MCF 10A (cell line): ENCODE data around the gene NFIB. TPM values are rescaled to one million over a fixed set of nuclear protein-coding genes. Genes with fewer than 3 reads are reported as not detected.

Source experiments
- BruUV-seq: library from RNA; stranded (reverse); fragments of 400-500 nt; replicated peaks from 2 replicates; lab custom pipeline; 2021; lab: Mats Ljungman, UMichigan
- CTCF ChIA-PET: fragments of 300-600 bp; sonication (Branson Sonifier 250); formaldehyde crosslinking; extraction: SDS; loops from one replicate; lab custom pipeline; 2021; ENCODE audit warnings: antibody characterized with exemption, inconsistent platforms; lab: Yijun Ruan, JAX
- POLR2A ChIA-PET: fragments of 300-600, 350-650 bp; sonication (Branson Sonifier 250); formaldehyde crosslinking; extraction: SDS; loops from one replicate; lab custom pipeline; 2020; ENCODE audit warnings: antibody characterized with exemption, inconsistent platforms; lab: Yijun Ruan, JAX
- DNase-seq: peaks from one replicate; pipeline ENCODE4 v3.0.0-alpha.2; 2018; ENCODE audit not compliant: unreplicated experiment
- H3K27ac Mint-ChIP-seq: one replicate; pipeline ENCODE4 v1.8.0; 2022; ENCODE audit warnings: mild to moderate bottlenecking, low read depth, mixed read lengths; ENCODE audit not compliant: unreplicated experiment
- H3K27me3 Mint-ChIP-seq: one replicate; pipeline ENCODE4 v1.8.0; 2022; ENCODE audit warnings: mixed read lengths; ENCODE audit not compliant: insufficient read depth, unreplicated experiment
- H3K36me3 Mint-ChIP-seq: one replicate; pipeline ENCODE4 v1.8.0; 2022; ENCODE audit warnings: mild to moderate bottlenecking, moderate library complexity, mixed read lengths; ENCODE audit not compliant: insufficient read depth, unreplicated experiment
- H3K4me1 Mint-ChIP-seq: one replicate; pipeline ENCODE4 v1.8.0; 2022; ENCODE audit warnings: mixed read lengths; ENCODE audit not compliant: insufficient read depth, unreplicated experiment
- H3K4me3 Mint-ChIP-seq: one replicate; pipeline ENCODE4 v1.8.0; 2022; ENCODE audit warnings: mild to moderate bottlenecking, moderate library complexity, mixed read lengths; ENCODE audit not compliant: unreplicated experiment
- H3K9me3 Mint-ChIP-seq: one replicate; pipeline ENCODE4 v1.8.0; 2022; ENCODE audit warnings: mixed read lengths; ENCODE audit not compliant: unreplicated experiment
- intact Hi-C: fragments of 100-400 bp; cut with micrococcal nuclease; formaldehyde crosslinking; loops from 2 replicates; pipeline ENCODE4 v1.14.1; 2022
- total RNA-seq: library from RNA; stranded (reverse); gene quantifications from 2 replicates; pipeline ENCODE4 v1.2.3, GENCODE V29; 2022
- TF ChIP-seq, protein P1 (sequence below): fragments of 200-600 bp; IDR thresholded peaks from one replicate; pipeline ENCODE4 v1.8.0; 2022; ENCODE audit warnings: antibody characterized with exemption, mild to moderate bottlenecking; ENCODE audit not compliant: unreplicated experiment

Gene NFIB
- total RNA-seq, 1 experiment from 2014 or later = 70.8 TPM

DNA sequence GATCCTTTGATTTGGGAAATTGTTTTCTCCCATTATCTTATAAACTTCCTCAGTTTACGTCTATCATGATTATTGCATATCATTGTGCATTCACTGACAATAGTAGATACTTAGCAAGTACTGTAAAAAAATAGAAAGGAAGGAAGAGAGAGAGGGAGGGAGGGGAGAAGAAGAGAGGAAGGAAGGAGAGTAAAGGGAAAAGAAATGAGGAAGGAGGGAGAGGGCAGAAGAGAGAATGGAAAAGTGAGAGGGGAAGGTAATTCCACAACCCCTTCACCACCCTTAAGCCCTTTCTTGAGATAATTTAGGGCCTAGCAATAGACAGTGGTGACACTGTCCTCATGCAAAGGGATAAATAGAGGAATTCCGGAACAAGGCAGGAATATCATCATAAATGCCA is 64.4 kb downstream of the NFIB start:
- no peak for DNase-seq
- no TSS peak for BruUV-seq
- Mint-ChIP-seq H3K27ac (no peak overlapping the region), H3K9me3 (no peaks in the 10 kb centered on the region), H3K4me3 (no peak overlapping the region), H3K36me3 (peaks cover 22% of the 10 kb centered on the region), H3K27me3 (no peaks in the 10 kb centered on the region), H3K4me1 (peaks cover 54% of the 10 kb centered on the region)
- ChIA-PET CTCF (interaction anchor here (0.6 to 1.0 kb wide), 2 partner anchors 10 to 17 kb away, joined by 4 to 6 read pairs; no protein-coding TSS in a partner anchor), POLR2A (interaction anchor here (0.7 to 3.5 kb wide), 4 partner anchors 11 to 134 kb away, joined by 3 to 17 read pairs (median 6); no protein-coding TSS in a partner anchor)
- TF ChIP-seq, protein P1, sequence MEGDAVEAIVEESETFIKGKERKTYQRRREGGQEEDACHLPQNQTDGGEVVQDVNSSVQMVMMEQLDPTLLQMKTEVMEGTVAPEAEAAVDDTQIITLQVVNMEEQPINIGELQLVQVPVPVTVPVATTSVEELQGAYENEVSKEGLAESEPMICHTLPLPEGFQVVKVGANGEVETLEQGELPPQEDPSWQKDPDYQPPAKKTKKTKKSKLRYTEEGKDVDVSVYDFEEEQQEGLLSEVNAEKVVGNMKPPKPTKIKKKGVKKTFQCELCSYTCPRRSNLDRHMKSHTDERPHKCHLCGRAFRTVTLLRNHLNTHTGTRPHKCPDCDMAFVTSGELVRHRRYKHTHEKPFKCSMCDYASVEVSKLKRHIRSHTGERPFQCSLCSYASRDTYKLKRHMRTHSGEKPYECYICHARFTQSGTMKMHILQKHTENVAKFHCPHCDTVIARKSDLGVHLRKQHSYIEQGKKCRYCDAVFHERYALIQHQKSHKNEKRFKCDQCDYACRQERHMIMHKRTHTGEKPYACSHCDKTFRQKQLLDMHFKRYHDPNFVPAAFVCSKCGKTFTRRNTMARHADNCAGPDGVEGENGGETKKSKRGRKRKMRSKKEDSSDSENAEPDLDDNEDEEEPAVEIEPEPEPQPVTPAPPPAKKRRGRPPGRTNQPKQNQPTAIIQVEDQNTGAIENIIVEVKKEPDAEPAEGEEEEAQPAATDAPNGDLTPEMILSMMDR = no peak
- intact Hi-C loops = no loop called here

DNA sequence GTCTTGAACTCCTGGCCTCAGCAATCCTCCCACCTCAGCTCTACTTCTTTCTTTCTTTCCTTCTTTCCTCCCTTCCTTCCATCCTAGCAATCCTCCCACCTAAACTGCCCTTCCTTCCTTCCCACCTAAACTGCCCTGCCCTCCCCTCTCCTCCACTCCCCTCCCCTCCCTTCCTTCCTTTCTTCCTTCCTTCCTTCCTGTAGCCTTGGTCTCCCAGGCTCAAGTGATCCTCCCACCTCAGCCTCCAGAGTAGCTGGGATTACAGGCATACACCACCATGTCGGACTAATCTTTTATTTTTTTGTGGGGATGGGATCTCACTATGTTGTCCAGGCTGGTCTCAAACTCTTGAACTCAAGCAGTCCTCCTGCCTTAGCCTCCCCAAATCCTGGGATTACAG is 65.8 kb downstream of the NFIB start:
- H3K9me3 Mint-ChIP-seq = no peaks in the 10 kb centered on the region
- intact Hi-C loops = no loop called here
- no TSS peak for BruUV-seq
- peaks cover 53% of the 10 kb centered on the region for H3K4me1 Mint-ChIP-seq
- no peak for DNase-seq
- H3K4me3 Mint-ChIP-seq = no peak overlapping the region
- no peak overlapping the region for H3K27ac Mint-ChIP-seq
- H3K36me3 Mint-ChIP-seq = peaks cover 26% of the 10 kb centered on the region
- H3K27me3 Mint-ChIP-seq = no peaks in the 10 kb centered on the region
- CTCF ChIA-PET = interaction anchor here (0.6 to 0.7 kb wide), 2 partner anchors 19 to 33 kb away, joined by 3 to 5 read pairs; no protein-coding TSS in a partner anchor
- TF ChIP-seq, protein P1 = no peak
- POLR2A ChIA-PET = interaction anchor here (1.3 kb wide), 1 partner anchor 60 kb away, joined by 3 read pairs; no protein-coding TSS in a partner anchor

DNA sequence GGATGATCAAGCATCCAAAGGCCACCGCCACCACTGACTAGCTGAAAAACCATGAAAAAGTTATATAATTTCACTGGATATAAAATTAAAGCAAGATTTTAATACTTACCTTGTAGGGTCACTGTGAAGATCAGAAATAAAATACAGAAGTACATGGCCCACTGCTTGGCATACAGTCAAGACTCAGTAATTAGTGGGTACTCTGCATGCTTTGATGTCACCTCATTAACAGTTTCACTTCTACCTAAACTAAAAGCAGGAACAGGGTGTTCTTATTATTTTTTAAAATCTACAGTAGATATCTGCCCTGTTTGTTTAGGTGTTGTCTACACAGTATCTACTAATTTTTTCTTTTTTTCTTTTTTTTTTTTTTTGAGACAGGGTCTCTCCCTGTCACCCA is 66.4 kb downstream of the NFIB start:
- H3K4me1 Mint-ChIP-seq = peaks cover 47% of the 10 kb centered on the region
- H3K27ac Mint-ChIP-seq = no peak overlapping the region
- peaks cover 26% of the 10 kb centered on the region for H3K36me3 Mint-ChIP-seq
- POLR2A ChIA-PET = interaction anchor here (0.8 kb wide), 1 partner anchor 8 kb away, joined by 3 read pairs; no protein-coding TSS in a partner anchor
- H3K27me3 Mint-ChIP-seq = no peaks in the 10 kb centered on the region
- intact Hi-C loops = no loop called here
- CTCF ChIA-PET = interaction anchor here (0.6 to 1.0 kb wide), 2 partner anchors 19 to 76 kb away, joined by 3 read pairs; no protein-coding TSS in a partner anchor
- no peak overlapping the region for H3K4me3 Mint-ChIP-seq
- no peaks in the 10 kb centered on the region for H3K9me3 Mint-ChIP-seq
- no peak for DNase-seq
- no TSS peak for BruUV-seq
- TF ChIP-seq, protein P1 = no peak

DNA sequence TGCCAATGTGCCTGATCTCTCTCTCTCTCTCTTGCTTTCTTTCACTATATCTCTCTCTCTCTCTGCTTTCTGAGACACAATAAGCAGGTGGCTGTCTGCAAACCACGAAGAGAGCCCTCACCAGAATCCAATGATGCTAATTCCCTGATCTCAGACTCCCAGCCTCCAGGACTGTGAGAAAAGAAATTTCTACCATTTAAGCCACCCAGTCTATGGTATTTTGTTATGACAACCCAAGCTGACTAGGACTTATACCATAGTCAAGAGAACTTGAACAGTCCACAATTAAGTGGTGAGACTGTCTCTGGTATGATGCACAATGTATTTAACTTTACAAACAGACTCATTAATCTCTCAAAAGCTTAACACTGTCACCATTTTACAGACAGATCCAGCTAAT is 67.0 kb downstream of the NFIB start:
- TF ChIP-seq, protein P1 = no peak
- intact Hi-C loops = no loop called here
- Mint-ChIP-seq H3K36me3 (peaks cover 24% of the 10 kb centered on the region), H3K27ac (no peak overlapping the region), H3K4me3 (no peak overlapping the region), H3K9me3 (no peaks in the 10 kb centered on the region), H3K4me1 (peaks cover 43% of the 10 kb centered on the region), H3K27me3 (no peaks in the 10 kb centered on the region)
- BruUV-seq = no TSS peak
- DNase-seq = no peak
- ChIA-PET CTCF (interaction anchor here (0.5 to 1.0 kb wide), 2 partner anchors 14 to 77 kb away, joined by 3 read pairs; no protein-coding TSS in a partner anchor), POLR2A (interaction anchor here (0.8 kb wide), 1 partner anchor 8 kb away, joined by 3 read pairs; no protein-coding TSS in a partner anchor)
